ENCODE measurements around the gene HOXD10. TPM values are rescaled to one million over a fixed set of nuclear protein-coding genes. Genes with fewer than 3 reads are reported as not detected.

The HOXD10 gene
- total and polyA plus RNA-seq, 4 donors = not detected

GRCh38 chr2:176164611-176165369 lies 48.2 kb downstream of the HOXD10 start:
- Histone ChIP-seq H3K4me1 (ENCODE audit: control insufficient read depth in 4 of 4, insufficient read depth in 4 of 4, low read length in 3 of 4) (peaks cover 0 to 20% (median 4%) of the 10 kb centered on the region in 4 donors), H3K9me3 (ENCODE audit: control insufficient read depth in 4 of 4, low read length in 3 of 4) (peaks cover 0 to 7% (median 0%) of the 10 kb centered on the region in 4 donors), H3K9ac (ENCODE audit: low read depth in 1 of 2, low read length in 2 of 2) (no peak overlapping the region), H3K4me3 (ENCODE audit: low read depth in 1 of 3, low read length in 3 of 3) (no peak overlapping the region), H3K27me3 (ENCODE audit: control insufficient read depth in 4 of 4, insufficient read depth in 4 of 4, low read length in 3 of 4) (peaks cover 8 to 35% (median 24%) of the 10 kb centered on the region in 4 donors), H3K27ac (ENCODE audit: low read depth in 1 of 2, low read length in 2 of 2) (no peak overlapping the region), H3K36me3 (ENCODE audit: control insufficient read depth in 4 of 4, insufficient read depth in 3 of 4, low read depth in 1 of 4, low read length in 3 of 4) (no peaks in the 10 kb centered on the region)
- no peak for DNase-seq (ENCODE audit: low spot score)
- TF ChIP-seq, protein P1, sequence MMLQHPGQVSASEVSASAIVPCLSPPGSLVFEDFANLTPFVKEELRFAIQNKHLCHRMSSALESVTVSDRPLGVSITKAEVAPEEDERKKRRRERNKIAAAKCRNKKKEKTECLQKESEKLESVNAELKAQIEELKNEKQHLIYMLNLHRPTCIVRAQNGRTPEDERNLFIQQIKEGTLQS (IDR thresholded peaks at IDR 0.05) = no peak
- TF ChIP-seq HNF4G (IDR thresholded peaks at IDR 0.05) = no peak
- TF ChIP-seq, protein P2, sequence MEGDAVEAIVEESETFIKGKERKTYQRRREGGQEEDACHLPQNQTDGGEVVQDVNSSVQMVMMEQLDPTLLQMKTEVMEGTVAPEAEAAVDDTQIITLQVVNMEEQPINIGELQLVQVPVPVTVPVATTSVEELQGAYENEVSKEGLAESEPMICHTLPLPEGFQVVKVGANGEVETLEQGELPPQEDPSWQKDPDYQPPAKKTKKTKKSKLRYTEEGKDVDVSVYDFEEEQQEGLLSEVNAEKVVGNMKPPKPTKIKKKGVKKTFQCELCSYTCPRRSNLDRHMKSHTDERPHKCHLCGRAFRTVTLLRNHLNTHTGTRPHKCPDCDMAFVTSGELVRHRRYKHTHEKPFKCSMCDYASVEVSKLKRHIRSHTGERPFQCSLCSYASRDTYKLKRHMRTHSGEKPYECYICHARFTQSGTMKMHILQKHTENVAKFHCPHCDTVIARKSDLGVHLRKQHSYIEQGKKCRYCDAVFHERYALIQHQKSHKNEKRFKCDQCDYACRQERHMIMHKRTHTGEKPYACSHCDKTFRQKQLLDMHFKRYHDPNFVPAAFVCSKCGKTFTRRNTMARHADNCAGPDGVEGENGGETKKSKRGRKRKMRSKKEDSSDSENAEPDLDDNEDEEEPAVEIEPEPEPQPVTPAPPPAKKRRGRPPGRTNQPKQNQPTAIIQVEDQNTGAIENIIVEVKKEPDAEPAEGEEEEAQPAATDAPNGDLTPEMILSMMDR (IDR thresholded peaks at IDR 0.05; ENCODE audit: low read depth, low read length, missing input control) = no peak
- TF ChIP-seq JUND (IDR thresholded peaks at IDR 0.05) = no peak
- TF ChIP-seq, protein P3, sequence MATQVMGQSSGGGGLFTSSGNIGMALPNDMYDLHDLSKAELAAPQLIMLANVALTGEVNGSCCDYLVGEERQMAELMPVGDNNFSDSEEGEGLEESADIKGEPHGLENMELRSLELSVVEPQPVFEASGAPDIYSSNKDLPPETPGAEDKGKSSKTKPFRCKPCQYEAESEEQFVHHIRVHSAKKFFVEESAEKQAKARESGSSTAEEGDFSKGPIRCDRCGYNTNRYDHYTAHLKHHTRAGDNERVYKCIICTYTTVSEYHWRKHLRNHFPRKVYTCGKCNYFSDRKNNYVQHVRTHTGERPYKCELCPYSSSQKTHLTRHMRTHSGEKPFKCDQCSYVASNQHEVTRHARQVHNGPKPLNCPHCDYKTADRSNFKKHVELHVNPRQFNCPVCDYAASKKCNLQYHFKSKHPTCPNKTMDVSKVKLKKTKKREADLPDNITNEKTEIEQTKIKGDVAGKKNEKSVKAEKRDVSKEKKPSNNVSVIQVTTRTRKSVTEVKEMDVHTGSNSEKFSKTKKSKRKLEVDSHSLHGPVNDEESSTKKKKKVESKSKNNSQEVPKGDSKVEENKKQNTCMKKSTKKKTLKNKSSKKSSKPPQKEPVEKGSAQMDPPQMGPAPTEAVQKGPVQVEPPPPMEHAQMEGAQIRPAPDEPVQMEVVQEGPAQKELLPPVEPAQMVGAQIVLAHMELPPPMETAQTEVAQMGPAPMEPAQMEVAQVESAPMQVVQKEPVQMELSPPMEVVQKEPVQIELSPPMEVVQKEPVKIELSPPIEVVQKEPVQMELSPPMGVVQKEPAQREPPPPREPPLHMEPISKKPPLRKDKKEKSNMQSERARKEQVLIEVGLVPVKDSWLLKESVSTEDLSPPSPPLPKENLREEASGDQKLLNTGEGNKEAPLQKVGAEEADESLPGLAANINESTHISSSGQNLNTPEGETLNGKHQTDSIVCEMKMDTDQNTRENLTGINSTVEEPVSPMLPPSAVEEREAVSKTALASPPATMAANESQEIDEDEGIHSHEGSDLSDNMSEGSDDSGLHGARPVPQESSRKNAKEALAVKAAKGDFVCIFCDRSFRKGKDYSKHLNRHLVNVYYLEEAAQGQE (IDR thresholded peaks at IDR 0.05) = no peak
- no peak for TF ChIP-seq YY1 (IDR thresholded peaks at IDR 0.05)
- TF ChIP-seq HNF4A (conservative IDR thresholded peaks at IDR 0.05) = no peak
- TF ChIP-seq SP1 (IDR thresholded peaks at IDR 0.05) = no peak
- no peak for TF ChIP-seq GABPA (IDR thresholded peaks at IDR 0.05 in 1 of 2, conservative IDR thresholded peaks at IDR 0.05 in 1 of 2)
- TF ChIP-seq EGR1 (IDR thresholded peaks at IDR 0.05; ENCODE audit: low read depth in 2 of 2) = no peak
- TF ChIP-seq MAX (IDR thresholded peaks at IDR 0.05) = no peak
- TF ChIP-seq ZBTB33 (IDR thresholded peaks at IDR 0.05) = no peak
- 12% methylated on average over 52 of the region's 52 CpGs for WGBS
